ENCODE results near the gene IGSF9B.

DNA sequence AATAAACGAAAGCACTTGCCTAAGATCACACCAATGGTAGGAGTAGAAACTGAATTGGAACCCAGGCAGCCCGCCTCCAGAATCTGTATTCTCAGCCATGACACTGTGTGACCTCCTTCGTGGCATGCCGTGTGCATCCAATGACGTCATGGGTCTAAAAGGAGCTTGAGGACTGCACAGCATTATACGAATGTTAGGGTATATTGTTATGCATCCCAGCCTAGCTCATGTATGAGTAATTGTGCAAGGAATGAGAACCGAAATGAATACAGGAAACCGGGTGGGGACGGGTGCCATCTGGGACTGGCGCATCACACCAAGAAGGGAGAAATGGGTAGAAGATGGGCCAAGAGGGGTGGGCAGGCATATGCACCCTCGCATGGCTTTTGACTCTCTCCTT lies 12.3 kb upstream of the IGSF9B start:
- TF ChIP-seq, protein P1, sequence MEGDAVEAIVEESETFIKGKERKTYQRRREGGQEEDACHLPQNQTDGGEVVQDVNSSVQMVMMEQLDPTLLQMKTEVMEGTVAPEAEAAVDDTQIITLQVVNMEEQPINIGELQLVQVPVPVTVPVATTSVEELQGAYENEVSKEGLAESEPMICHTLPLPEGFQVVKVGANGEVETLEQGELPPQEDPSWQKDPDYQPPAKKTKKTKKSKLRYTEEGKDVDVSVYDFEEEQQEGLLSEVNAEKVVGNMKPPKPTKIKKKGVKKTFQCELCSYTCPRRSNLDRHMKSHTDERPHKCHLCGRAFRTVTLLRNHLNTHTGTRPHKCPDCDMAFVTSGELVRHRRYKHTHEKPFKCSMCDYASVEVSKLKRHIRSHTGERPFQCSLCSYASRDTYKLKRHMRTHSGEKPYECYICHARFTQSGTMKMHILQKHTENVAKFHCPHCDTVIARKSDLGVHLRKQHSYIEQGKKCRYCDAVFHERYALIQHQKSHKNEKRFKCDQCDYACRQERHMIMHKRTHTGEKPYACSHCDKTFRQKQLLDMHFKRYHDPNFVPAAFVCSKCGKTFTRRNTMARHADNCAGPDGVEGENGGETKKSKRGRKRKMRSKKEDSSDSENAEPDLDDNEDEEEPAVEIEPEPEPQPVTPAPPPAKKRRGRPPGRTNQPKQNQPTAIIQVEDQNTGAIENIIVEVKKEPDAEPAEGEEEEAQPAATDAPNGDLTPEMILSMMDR (conservative IDR thresholded peaks at IDR 0.05 in 1 of 2, IDR thresholded peaks at IDR 0.05 in 1 of 2; ENCODE audit: extremely low read depth in 1 of 2, insufficient read depth in 1 of 2, low read depth in 1 of 2, low read length in 2 of 2), result no peak
- no peak for TF ChIP-seq EZH2 (IDR thresholded peaks at IDR 0.05; ENCODE audit: borderline replicate concordance, low read length)

Measured in mammary epithelial cell (primary cell).